Inflammatory macrophage (primary cell): ENCODE results near the gene NAP1L4.
"Not testable (repeated sequence)": the region's sequence is repeated elsewhere in the genome, so short reads cannot be mapped to it uniquely, and the experiment has no call there.

Experiments
- DNase-seq, 2 donors: peaks; one replicate each; pipeline ENCODE4 v3.0.0-alpha.2; 2020 to 2022

NAP1L4 gene

DNA sequence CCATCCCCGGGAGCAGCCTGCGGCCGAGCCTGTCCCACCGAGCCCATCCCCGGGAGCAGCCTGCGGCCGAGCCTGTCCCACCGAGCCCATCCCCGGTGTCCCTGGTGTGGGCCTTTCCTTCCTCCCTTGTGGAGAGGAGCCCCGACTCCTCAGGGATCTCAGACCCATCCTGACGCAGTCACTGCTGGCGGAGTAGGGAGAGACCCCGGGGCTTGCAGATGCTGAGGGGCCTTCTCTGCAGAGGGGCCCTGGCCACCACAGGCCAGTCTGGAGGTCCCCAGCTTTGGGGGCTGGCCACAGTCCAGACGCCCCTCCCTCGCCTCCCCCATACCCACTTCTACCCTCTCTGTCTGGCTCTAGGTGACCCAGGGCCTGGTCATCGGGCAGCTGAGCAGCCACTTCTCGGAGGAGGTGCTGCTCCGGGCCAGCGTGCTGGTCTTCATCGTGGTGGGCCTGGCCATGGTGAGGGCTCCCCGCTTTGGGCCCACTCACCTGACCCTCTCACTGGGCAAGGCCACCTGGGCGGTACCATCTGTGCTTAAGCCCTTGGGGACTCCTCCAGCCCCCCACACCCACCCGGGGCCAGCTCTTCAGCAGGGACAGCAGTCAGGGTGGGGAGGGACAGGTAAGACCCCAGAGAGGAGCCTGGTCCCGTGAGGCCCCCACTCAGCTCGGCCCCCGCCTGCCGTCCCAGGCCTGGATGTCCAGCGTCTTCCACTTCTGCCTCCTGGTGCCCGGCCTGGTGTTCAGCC lies 70.2 kb downstream of the NAP1L4 start:
- DNase-seq: no peak

- DNase-seq: no peak
These were observed 70.9 kb downstream of the NAP1L4 start for GRCh38 chr11:2921261-2921660.

GRCh38 chr11:2920343-2920742 lies 71.8 kb downstream of the NAP1L4 start:
- no peak for DNase-seq

- no peak for DNase-seq
These were observed 72.3 kb downstream of the NAP1L4 start for GRCh38 chr11:2919837-2920236.

- no peak for DNase-seq
These were observed 72.9 kb downstream of the NAP1L4 start for GRCh38 chr11:2919188-2919587.

- DNase-seq: no peak
These were observed 74.2 kb downstream of the NAP1L4 start for GRCh38 chr11:2917842-2918490.

DNA sequence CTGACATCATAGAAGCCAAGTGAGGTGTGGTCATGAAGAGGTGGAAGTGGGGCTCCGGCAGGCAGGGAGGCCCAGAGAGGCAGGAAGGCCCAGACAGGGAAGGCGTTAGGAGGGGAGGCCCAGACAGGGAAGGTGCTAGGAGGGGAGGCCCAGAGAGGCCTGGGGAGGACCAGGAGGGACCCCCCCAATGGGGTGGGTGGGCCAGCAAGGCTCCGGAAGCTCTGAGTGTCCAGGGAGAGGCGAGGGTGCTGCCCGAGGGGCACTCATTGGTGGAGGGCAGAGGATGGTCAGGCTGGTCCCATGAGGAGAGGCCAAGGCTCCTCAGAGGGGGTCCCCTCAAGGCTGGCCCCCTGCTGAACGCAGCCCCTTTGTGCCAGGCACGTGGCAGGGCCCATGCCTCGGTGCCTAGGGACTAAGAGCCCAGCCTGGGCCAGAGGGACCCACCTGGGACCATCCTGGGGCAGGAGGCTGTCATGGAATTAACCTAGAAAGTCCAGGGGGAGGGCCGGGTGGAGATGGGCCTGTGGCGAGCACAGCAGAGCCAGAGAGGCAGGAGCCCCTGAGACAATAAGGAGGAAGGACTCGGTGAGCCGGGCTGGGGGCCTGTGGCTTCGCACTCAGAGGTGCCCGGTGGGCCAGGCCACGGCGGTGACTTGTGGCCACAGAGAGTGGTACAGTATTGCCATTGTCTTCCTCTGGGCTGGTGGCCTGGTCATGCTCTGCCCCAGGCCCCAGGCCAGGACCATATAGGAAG lies 75.1 kb downstream of the NAP1L4 start:
- DNase-seq: no peak

DNA sequence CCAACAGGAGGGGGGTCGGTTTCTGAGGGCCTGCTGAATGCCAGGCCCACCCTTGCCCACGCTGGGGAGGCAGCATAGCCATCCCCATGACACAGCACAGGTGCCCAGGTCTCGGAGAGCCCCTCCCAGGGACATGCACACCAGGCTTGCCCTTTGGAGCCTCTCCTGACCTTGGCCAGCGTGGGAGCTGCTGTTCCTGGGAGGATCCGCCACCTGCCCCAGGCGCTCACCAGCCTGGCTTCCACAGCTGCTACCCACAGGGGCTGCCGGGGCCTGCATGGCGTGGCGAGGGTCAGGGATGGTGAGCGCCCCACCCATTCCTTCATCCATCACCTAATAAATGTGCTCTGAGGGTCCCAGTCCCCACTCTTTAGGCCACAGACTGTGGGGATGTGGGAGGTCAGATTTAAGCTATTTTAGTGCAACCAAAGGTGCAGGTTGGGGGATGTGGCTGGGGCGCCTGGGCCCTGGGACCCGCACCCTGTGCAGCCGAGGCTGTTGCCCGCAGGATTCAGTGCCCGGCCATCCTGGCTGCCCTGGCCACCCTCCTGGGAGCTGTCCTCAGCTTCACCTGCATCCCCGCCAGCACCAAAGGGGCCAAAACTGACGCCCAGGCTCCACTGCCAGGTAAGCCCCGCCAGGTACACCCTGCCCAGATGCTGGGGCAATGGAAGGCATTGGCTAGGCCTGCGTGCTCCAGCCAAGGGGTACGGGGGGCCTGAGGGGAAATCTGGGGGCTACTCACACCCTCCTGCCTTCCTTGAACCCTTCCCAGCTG lies 75.8 kb downstream of the NAP1L4 start:
- DNase-seq: no peak

DNA sequence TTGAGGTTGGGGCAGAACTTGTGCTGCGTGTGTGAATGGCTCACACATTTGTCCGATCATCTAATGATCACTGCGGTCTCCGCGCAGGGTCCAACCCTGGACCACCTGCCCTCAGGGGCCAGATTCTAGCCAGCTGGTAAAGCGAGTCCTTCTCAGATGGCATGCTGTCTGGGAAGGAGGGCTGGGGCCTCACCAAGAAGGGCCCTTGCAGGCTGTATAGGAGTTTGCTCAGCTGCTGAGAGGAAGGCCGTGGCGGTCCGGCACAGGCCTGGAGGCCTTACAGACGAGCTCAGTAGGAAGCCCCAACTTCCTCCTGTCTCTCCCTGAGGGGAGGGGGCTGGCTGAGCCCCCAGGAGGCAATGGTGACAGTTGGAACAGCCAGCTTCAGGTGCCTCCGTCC lies 76.7 kb downstream of the NAP1L4 start:
- DNase-seq: no peak

- DNase-seq: no peak
These were observed 77.5 kb downstream of the NAP1L4 start for GRCh38 chr11:2914455-2915195.

DNA sequence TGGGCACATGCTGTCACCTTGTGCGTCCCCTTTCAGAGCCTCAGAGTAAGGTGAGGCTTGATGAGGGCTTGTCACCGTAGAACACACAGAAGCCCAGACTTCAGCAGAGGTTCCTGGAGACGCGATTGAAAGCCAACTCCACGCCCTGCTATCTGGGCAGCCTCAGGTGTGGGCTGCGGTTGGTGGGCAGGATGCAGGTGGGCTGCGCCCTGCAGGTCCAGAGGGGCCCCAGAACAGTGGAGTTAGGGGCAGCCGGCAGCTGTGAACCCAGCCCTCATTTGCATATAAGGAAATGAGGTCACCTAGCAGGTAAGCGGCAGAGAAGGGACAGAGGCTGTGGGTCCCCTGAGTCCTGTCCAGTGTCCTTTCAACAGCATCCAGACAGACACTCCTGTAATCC lies 78.4 kb downstream of the NAP1L4 start:
- DNase-seq: no peak

GRCh38 chr11:2913019-2913431 lies 79.1 kb downstream of the NAP1L4 start:
- no peak for DNase-seq

DNA sequence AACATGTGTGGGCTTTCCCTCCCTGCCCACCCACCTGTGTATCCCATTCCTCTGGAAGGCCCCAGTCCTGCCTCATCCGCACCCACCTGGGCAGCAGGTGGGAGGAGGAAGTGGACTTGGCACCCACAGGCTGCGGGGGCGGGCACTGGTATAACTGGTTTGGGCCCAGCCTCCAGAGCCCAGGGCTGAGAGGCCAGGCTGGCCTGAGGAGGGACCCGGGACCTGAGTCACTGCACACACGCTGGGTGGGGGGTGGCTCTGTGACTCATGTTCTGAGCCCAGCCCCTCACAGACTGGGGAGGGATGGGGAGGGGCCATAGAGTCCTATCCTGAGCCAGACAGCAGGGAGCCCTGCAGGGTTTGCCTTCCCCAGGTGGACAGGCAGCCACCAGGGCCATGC lies 79.6 kb downstream of the NAP1L4 start:
- DNase-seq: no peak

DNA sequence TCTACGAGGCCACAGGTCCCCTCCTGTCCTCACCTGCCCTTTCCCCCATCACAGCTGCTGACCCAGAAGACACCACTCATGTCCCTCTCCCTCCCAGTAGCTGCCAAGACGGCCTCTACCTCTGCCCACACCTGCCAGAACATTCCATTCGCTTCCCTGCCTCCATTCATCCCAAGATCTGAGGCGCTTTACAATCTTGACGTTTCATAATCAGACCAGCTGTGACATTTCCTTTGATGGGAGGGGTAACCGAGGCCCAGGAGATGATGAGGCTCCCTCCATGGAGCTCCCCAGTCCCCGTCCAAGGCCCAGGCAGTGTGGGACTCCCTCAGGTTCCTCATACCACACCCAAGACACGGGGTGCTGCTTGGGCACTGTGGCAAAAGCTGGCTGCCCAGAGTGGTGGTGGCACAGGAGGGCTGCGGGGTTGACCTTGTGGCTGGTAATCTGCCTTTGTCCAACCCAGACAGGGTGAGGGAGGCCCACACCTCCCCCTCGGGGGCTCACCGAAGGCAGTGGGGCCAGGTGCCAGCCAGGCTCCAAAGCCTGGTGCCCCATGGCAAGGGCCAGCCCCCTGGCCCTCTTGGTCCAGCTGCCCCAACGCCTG lies 80.2 kb downstream of the NAP1L4 start:
- DNase-seq: no peak

DNA sequence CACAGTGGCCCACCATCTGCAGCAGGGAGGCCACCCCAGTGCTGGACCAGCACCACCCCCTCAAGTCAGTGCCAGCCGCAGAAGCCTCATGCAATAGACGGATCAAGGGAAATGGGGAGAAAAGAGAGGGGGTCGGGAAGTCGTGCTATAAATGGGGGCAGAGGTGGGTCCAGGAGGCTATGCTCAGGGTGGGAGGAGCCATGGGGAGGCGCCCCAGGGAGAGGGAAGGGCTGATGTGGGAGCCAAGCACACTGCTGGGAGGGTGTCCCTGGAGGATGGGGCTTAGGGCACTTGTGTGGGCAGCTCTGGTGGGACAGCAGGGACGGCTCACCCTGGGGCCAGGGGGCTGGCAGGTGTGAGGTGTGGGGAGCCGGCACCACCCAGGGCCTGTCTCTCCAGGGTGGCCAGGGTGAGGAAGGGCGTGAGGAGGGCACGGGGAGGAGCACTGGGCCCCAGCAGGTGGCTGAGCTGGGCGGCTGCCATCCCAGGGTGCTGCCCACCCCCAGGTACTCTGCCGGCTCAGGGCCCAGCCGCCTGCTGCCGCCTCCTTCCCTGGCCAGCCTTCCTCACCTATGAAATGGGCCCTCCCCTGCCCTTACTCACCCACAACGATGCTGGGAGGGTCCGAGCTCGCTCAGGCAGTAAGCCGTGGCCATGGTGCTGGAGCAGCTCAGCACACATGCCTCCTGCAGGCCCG lies 80.9 kb downstream of the NAP1L4 start:
- DNase-seq: no peak

GRCh38 chr11:2910401-2910955 lies 81.7 kb downstream of the NAP1L4 start:
- DNase-seq: no peak

DNA sequence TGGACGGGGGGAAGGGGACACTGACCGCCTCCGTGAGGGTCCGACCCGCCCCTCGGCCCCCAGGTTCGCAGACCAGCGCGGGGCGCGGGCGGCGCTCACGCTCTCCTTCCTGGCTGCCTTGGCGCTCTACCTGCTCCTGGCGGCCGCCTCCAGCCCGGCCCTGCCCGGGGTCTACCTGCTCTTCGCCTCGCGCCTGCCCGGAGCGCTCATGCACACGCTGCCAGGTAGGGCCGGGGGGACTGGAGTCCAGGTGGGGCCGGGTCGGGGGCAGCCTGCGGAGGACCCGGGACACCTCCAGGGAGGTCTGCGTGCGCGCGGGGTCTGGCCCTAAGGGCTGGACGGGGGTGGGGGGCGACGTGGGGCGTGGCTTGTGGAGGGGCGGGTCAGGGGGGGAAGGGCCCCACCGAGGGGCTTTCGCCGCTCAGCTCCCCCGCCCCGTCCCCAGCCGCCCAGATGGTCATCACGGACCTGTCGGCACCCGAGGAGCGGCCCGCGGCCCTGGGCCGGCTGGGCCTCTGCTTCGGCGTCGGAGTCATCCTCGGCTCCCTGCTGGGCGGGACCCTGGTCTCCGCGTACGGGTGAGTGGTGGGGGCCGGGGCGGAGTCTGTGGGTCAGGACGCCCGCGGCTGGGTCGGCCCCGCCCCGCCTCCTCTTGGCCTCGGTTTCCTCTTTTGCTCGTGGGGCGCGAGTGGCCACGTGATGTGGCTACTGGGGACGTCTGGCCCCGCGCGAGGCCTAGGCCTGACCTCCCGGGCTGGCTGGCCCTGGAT lies 82.8 kb downstream of the NAP1L4 start:
- no peak for DNase-seq

DNA sequence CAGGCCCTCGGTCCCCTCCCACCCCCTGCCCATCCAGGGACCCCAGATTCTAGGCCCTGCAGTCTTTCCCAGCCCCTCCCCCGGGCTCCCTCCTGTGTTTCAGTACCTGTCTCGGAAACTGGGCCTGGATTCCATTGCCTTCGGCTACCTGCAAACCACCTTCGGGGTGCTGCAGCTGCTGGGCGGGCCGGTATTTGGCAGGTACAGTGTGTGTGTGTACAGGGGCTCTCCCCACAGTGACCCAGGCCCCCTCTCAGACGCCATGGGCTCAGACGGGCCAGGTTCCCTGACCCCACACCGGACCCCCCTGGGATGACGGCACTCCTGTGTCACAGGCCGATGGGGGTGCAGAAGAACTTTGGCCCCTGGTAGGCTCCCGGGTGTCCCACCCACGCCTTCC lies 84.0 kb downstream of the NAP1L4 start:
- DNase-seq: no peak

DNA sequence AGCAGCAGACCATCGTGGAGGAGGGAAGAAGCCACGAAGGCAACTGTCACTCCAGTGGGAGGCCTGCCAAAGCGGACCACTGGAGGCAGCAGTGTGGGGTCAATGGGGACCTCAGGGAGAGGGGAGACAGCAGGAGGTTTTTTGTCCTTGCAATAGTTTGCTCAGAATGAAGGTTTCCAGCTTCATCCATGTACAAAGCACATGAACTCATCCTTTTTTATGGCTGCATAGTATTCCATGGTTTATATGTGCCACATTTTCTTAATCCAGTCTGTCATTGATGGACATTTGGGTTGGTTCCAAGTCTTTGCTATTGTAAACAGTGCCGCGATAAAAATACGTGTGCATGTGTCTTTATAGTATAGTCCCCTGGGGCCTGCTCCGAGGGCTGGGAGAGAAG lies 86.8 kb downstream of the NAP1L4 start:
- DNase-seq: not testable (repeated sequence)
